Pancreas (tissue), 10 donors: ENCODE measurements around the gene NTNG1. TPM values are rescaled to one million over a fixed set of nuclear protein-coding genes. Genes with fewer than 3 reads are reported as not detected.

Experiments used
- ATAC-seq, 4 donors: fragments of 200-7000 bp; cut with Tn5 transposase; one replicate each; pipeline versions ENCODE4 v1.8.0 to v1.9.1; 2020; ENCODE audit warnings: mild to moderate bottlenecking in 4 of 4, moderate library complexity in 4 of 4
- DNase-seq, 6 donors: peaks; one replicate each; pipeline ENCODE4 v3.0.0-alpha.2; 2020
- FAIRE-seq: peaks from 2 replicates; lab custom pipeline; 2012; peaks lifted over from hg19 to GRCh38; lab: Jason Lieb, UNC
- H3K27ac ChIP-seq, 4 donors: fragments of 200-600 bp; sonication (generic); 1 replicate in 3 of 4; 2 replicates in 1 of 4; pipeline versions ENCODE4 v1.5.0 to v1.8.0; 2020
- H3K27me3 ChIP-seq, 4 donors: fragments of 200-600 bp; one replicate each; pipeline ENCODE4 v1.8.0; 2021
- H3K36me3 ChIP-seq, 3 donors: fragments of 200-600 bp; sonication (generic) in 1 of 3; one replicate each; pipeline versions ENCODE4 v1.5.0 to v1.8.0; 2020 to 2021
- H3K4me1 ChIP-seq, 3 donors: fragments of 200-600 bp; one replicate each; pipeline ENCODE4 v1.8.0; 2021
- H3K4me3 ChIP-seq, 4 donors: fragments of 200-600 bp; sonication (generic) in 2 of 4; one replicate each; pipeline versions ENCODE4 v1.5.0 to v1.8.0; 2020 to 2021
- H3K9me3 ChIP-seq, 4 donors: fragments of 200-600 bp; one replicate each; pipeline ENCODE4 v1.8.0; 2021
- WGBS, 2 donors: extraction: QIAGEN DNeasy Blood & Tissue Kit; methylation state at CpG; one replicate each; pipeline ENCODE4 v1.1.7; 2013; 5-methylcytosine and 5-hydroxymethylcytosine counted together
- intact Hi-C, 3 donors: fragments of 100-400 bp; cut with DNase I; formaldehyde crosslinking; loops; one replicate each; pipeline versions ENCODE4 v1.11.1 to v1.14.2; 2022
- polyA plus RNA-seq, 2 donors: library from polyadenylated mRNA; stranded (reverse); fragments of 200-250 nt; gene quantifications; one replicate each; pipeline ENCODE4 v1.2.3, GENCODE V29; 2013
- total RNA-seq, 6 donors: library from RNA; stranded (reverse); fragmentation: NEBNext Ultra II Directional in 4 of 6; extraction: Animal tissue kit (Norgen Biotek cat#: 25700) in 4 of 6; gene quantifications; one replicate each; pipeline versions ENCODE4 v1.2.1 to v1.2.4, GENCODE V29; 2021 to 2023
- TF ChIP-seq, protein P1 (sequence below), 4 donors: fragments of 200-600 bp; sonication (generic) in 3 of 4; IDR thresholded peaks; one replicate each; pipeline versions ENCODE4 v1.5.0 to v1.8.0; 2021; ENCODE audit warnings: antibody characterized with exemption in 4 of 4
- donor health status: healthy with polysubstance abuse.
- donor health status: DM: no; HTN: no; CAD: no; lungs with moderate emphysema.
- donor health status: DM: no; HTN: no; CAD: no.
- donor health status: control.
- donor health status: control.
- donor health status: Bipolar disorder and iron deficiency.
- donor health status: DM: yes; HTN: yes; CAD: no.
- donor health status: DM: no; HTN: no; CAD: no.
- donor health status: DM: no; HTN: no; CAD: no.
- donor health status: DM: yes; HTN: yes; CAD: no.

The NTNG1 gene
- total and polyA plus RNA-seq, 8 donors = 0.04 to 1.3 (median 0.23) TPM; not detected in 1

DNA sequence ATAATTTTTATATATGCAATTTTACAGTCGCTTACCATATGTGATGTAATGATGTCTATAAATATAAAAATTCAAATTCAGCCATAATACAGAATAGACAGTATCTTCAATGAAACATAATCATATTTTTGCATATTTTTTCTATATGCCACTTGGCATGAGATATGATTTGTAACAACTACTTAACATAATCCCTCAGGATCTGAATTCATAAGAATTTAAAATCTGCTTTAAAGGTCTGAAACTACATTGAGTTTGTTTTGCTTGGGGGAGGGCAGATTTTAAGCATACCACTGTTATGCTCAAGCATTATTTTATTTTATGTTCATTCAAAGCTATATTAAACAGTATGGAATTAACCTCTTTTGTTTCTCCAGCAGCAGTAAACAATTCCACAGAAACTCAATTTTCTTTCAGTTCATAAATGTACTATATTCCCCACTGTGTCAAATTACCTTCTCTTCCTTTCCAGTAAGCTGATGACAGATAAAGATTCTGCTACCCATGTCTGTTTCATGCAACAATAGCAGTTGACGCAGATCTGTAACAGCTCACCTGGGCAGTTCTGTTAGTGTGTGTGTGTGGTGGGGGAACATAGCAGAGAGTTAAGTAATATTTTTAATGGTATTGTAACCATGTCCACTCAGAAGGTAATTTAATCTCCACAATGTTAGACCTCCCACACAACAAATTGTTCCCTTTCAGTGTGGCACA is 224.8 kb downstream of the NTNG1 start:
- H3K36me3 ChIP-seq = no peaks in the 10 kb centered on the region
- no peak for DNase-seq
- no peaks in the 10 kb centered on the region for H3K9me3 ChIP-seq
- intact Hi-C loops = no loop called here
- FAIRE-seq = no peak
- 69 to 87% methylated on average over 2 of the region's 2 CpGs for WGBS, 2 donors
- no peak overlapping the region for H3K4me3 ChIP-seq
- TF ChIP-seq, protein P1, sequence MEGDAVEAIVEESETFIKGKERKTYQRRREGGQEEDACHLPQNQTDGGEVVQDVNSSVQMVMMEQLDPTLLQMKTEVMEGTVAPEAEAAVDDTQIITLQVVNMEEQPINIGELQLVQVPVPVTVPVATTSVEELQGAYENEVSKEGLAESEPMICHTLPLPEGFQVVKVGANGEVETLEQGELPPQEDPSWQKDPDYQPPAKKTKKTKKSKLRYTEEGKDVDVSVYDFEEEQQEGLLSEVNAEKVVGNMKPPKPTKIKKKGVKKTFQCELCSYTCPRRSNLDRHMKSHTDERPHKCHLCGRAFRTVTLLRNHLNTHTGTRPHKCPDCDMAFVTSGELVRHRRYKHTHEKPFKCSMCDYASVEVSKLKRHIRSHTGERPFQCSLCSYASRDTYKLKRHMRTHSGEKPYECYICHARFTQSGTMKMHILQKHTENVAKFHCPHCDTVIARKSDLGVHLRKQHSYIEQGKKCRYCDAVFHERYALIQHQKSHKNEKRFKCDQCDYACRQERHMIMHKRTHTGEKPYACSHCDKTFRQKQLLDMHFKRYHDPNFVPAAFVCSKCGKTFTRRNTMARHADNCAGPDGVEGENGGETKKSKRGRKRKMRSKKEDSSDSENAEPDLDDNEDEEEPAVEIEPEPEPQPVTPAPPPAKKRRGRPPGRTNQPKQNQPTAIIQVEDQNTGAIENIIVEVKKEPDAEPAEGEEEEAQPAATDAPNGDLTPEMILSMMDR (IDR thresholded peaks at IDR 0.05) = no peak
- H3K27ac ChIP-seq = no peak overlapping the region
- H3K27me3 ChIP-seq = no peaks in the 10 kb centered on the region
- no peak for ATAC-seq
- no peaks in the 10 kb centered on the region for H3K4me1 ChIP-seq

DNA sequence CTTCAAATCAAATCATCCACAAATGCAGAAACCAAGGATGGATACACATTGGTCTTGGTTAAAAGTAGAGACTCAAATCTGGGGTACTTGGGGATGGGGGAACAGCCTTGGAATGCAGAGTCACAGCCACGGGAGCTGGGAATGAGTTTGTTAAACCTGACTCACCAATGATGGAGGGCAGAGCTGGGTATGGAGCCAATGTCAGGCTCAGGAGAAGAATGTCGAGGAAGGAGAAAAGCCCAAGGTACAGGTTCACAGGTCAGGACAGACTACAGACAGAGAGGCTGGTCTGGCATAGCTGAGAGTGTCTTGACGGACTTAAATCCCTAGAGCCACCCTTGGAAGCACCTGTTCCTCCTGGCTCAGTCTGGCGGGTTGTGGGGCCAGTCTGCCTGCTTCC is 237.6 kb downstream of the NTNG1 start:
- intact Hi-C loops = no loop called here
- DNase-seq = no peak
- H3K27ac ChIP-seq = no peak overlapping the region
- TF ChIP-seq, protein P1 (IDR thresholded peaks at IDR 0.05) = no peak
- H3K27me3 ChIP-seq = no peaks in the 10 kb centered on the region
- no peak for ATAC-seq
- no peaks in the 10 kb centered on the region for H3K9me3 ChIP-seq
- no peak for FAIRE-seq
- H3K4me1 ChIP-seq = no peaks in the 10 kb centered on the region
- H3K36me3 ChIP-seq = no peaks in the 10 kb centered on the region
- 26 to 42% methylated on average over 4 of the region's 4 CpGs for WGBS, 2 donors
- H3K4me3 ChIP-seq = no peak overlapping the region

DNA sequence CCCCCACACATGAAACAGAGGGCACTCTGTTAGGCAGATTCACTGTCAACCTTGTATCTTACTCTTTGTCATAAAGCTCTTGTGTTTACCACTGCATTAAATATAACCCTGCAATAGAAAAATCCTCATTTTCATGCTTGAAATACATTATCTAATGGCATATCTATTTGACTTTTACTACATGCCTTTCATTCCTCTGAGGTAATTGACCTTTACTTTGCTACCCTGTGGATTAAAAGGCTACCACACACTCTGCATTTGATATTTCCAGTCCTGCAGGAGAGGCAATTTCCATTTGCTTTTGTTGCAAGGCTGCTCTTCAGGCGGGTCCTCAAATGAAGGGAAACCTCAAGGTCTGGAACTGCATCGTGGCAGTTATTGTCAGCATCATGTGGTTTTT is 238.0 kb downstream of the NTNG1 start:
- FAIRE-seq = no peak
- no peaks in the 10 kb centered on the region for H3K4me1 ChIP-seq
- ATAC-seq = peak in 1 of 4 donors; percentile 35
- H3K27me3 ChIP-seq = no peaks in the 10 kb centered on the region
- TF ChIP-seq, protein P1 (IDR thresholded peaks at IDR 0.05) = no peak
- WGBS, 2 donors = 24 to 34% methylated on average over 2 of the region's 2 CpGs
- H3K4me3 ChIP-seq = no peak overlapping the region
- H3K9me3 ChIP-seq = no peaks in the 10 kb centered on the region
- DNase-seq = no peak
- intact Hi-C loops = no loop called here
- H3K36me3 ChIP-seq = no peaks in the 10 kb centered on the region
- no peak overlapping the region for H3K27ac ChIP-seq

DNA sequence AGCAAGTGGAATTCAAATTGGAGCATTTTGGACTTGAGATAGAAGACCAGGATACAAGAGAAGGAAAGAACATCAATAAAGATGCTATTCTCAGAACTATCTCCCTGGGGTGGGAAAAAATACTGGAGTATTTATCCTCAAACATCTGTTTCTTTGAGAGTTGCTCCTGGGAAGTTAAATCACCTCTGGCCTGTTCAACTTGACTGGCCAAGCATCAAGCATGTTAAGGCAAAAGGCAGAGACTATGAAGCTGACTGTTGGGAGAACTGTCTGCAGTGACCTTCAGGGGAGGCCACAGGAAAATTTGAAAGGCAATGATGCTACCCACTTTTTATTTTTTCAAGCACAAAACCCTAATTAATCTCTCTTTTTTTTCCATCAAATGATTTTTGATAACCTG is 239.0 kb downstream of the NTNG1 start:
- FAIRE-seq = no peak
- intact Hi-C loops = no loop called here
- no peak for DNase-seq
- Histone ChIP-seq H3K4me3 (no peak overlapping the region), H3K27me3 (no peaks in the 10 kb centered on the region), H3K36me3 (no peaks in the 10 kb centered on the region), H3K9me3 (no peaks in the 10 kb centered on the region), H3K27ac (no peak overlapping the region), H3K4me1 (no peaks in the 10 kb centered on the region)
- ATAC-seq = no peak
- TF ChIP-seq, protein P1 (IDR thresholded peaks at IDR 0.05) = no peak
